B cell (primary cell): ENCODE results near the gene ABCA9. TPM values are rescaled to one million over a fixed set of nuclear protein-coding genes. Genes with fewer than 3 reads are reported as not detected.

Experiments
- ATAC-seq: fragments of 200-7000 bp; cut with Tn5 transposase; one replicate; pipeline ENCODE4 v1.10.0; 2021; ENCODE audit warnings: low read depth, mild to moderate bottlenecking, moderate number of reproducible peaks, moderate library complexity
- CTCF ChIA-PET: fragments of 350-600 bp; sonication (Branson Sonifier 250); formaldehyde crosslinking; loops from one replicate; lab custom pipeline; 2021; ENCODE audit warnings: antibody characterized with exemption, inconsistent platforms; lab: Charles Lee
- POLR2A ChIA-PET: fragments of 350-600 bp; sonication (Branson Sonifier 250); formaldehyde crosslinking; loops from one replicate; lab custom pipeline; 2021; ENCODE audit warnings: antibody characterized with exemption; lab: Charles Lee
- DNase-seq: peaks from one replicate; pipeline ENCODE4 v3.0.0; 2013
- H2AFZ ChIP-seq: 2 replicates; pipeline ENCODE4 v1.6.1; 2012; ENCODE audit warnings: mild to moderate bottlenecking, low read depth, low read length; ENCODE audit not compliant: insufficient read depth, poor library complexity, severe bottlenecking
- H3K27ac ChIP-seq, 2 donors: 1 replicate in 1 of 2; 2 replicates in 1 of 2; pipeline ENCODE4 v1.5.1; 2012 to 2013; ENCODE audit warnings: low read length in 2 of 2, mild to moderate bottlenecking in 2 of 2, moderate library complexity in 1 of 2
- H3K27me3 ChIP-seq, 4 experiments: fragments of 200-600 bp in 1 of 4; sonication (generic) in 1 of 4; replicated peaks in 1 of 4; 1 replicate in 2 of 4; 2 replicates in 2 of 4; pipeline versions ENCODE4 v1.6.1 to v1.7.0; 2013 to 2016; ENCODE audit warnings: low read length in 3 of 4, mild to moderate bottlenecking in 2 of 4, mixed read lengths in 1 of 4, moderate library complexity in 1 of 4; ENCODE audit not compliant: insufficient read depth in 4 of 4, control insufficient read depth in 3 of 4; ENCODE audit errors: control extremely low read depth in 1 of 4
- H3K36me3 ChIP-seq, 2 experiments: replicated peaks in 1 of 2; 1 replicate in 1 of 2; 2 replicates in 1 of 2; pipeline versions ENCODE4 v1.6.1 to v1.7.1; 2013; ENCODE audit warnings: low read length in 1 of 2; ENCODE audit not compliant: insufficient read depth in 2 of 2, control insufficient read depth in 1 of 2; ENCODE audit errors: control extremely low read depth in 1 of 2, extremely low read depth in 1 of 2
- H3K4me1 ChIP-seq, 2 donors: fragments of 200-600 bp in 1 of 2; sonication (generic) in 1 of 2; 1 replicate in 1 of 2; 2 replicates in 1 of 2; pipeline versions ENCODE4 v1.5.1 to v1.6.1; 2013 to 2017; ENCODE audit warnings: low read length in 2 of 2; ENCODE audit not compliant: control insufficient read depth in 2 of 2, insufficient read depth in 2 of 2
- H3K4me2 ChIP-seq: replicated peaks from 2 replicates; pipeline ENCODE3; 2012; ENCODE audit warnings: mild to moderate bottlenecking, low read depth, low read length; ENCODE audit not compliant: poor library complexity, severe bottlenecking
- H3K4me3 ChIP-seq, 5 experiments: fragments of 200-600 bp in 1 of 5; sonication (generic) in 1 of 5; 1 replicate in 3 of 5; 2 replicates in 2 of 5; pipeline versions ENCODE4 v1.5.1 to v1.7.0; 2011 to 2016; ENCODE audit warnings: low read length in 4 of 5, mild to moderate bottlenecking in 4 of 5, low read depth in 2 of 5, control low read depth in 1 of 5, moderate library complexity in 1 of 5; ENCODE audit not compliant: insufficient read depth in 1 of 5; ENCODE audit errors: control extremely low read depth in 1 of 5, extremely low read depth in 1 of 5
- H3K79me2 ChIP-seq: fragments of 200-600 bp; sonication (generic); one replicate; pipeline ENCODE4 v1.6.0; 2016; ENCODE audit warnings: low read length; ENCODE audit not compliant: control insufficient read depth, insufficient read depth
- H3K9ac ChIP-seq: fragments of 200-600 bp; sonication (generic); 2 replicates; pipeline ENCODE4 v1.6.1; 2017; ENCODE audit warnings: mild to moderate bottlenecking, low read length, moderate library complexity
- H3K9me3 ChIP-seq, 3 donors: one replicate each; pipeline versions ENCODE4 v1.6.1 to v1.7.1; 2013; ENCODE audit warnings: low read length in 2 of 3; ENCODE audit not compliant: control insufficient read depth in 2 of 3, insufficient read depth in 1 of 3; ENCODE audit errors: control extremely low read depth in 1 of 3
- H4K20me1 ChIP-seq: 2 replicates; pipeline ENCODE4 v1.6.0; 2012; ENCODE audit warnings: mild to moderate bottlenecking, low read length; ENCODE audit not compliant: insufficient read depth, control insufficient read depth, poor library complexity, severe bottlenecking
- H3K27ac Mint-ChIP-seq: one replicate; pipeline ENCODE4 v1.8.0; 2021; ENCODE audit warnings: mixed read lengths
- H3K27me3 Mint-ChIP-seq: one replicate; pipeline ENCODE4 v1.8.0; 2021; ENCODE audit warnings: mixed read lengths
- H3K4me1 Mint-ChIP-seq: one replicate; pipeline ENCODE4 v1.8.0; 2021; ENCODE audit warnings: mixed read lengths
- H3K4me3 Mint-ChIP-seq: one replicate; pipeline ENCODE4 v1.8.0; 2021; ENCODE audit warnings: mixed read lengths
- H3K9me3 Mint-ChIP-seq: one replicate; pipeline ENCODE4 v1.8.0; 2022; ENCODE audit warnings: mixed read lengths; ENCODE audit not compliant: insufficient read depth
- EZH2 ChIP-seq: IDR thresholded peaks from 2 replicates; pipeline ENCODE4 v1.6.1; 2012; ENCODE audit warnings: borderline replicate concordance, low read depth, mild to moderate bottlenecking, moderate library complexity, low read length; ENCODE audit not compliant: insufficient read depth, poor library complexity, severe bottlenecking
- WGBS: methylation state at CpG from one replicate; pipeline ENCODE4 v1.1.5; 2013; ENCODE audit warnings: missing lambda C conversion rate; ENCODE audit not compliant: insufficient coverage; 5-methylcytosine and 5-hydroxymethylcytosine counted together
- intact Hi-C: fragments of 100-400 bp; cut with micrococcal nuclease; formaldehyde crosslinking; loops from one replicate; pipeline ENCODE4 v1.10.0; 2022
- polyA plus RNA-seq: library from polyadenylated mRNA; depleted of rRNA; stranded (reverse); fragments of >200 nt; gene quantifications from 2 replicates; pipeline ENCODE4 v1.2.3, GENCODE V29; 2012
- total RNA-seq, 2 donors: library from RNA; stranded (reverse); fragments of 120-200 nt in 1 of 2; gene quantifications; 1 replicate in 1 of 2; 2 replicates in 1 of 2; pipeline versions ENCODE4 v1.2.3 to v1.2.4, GENCODE V29; 2013 to 2022
- TF ChIP-seq, protein P1 (sequence below): fragments of 200-600 bp; IDR thresholded peaks from one replicate; pipeline ENCODE4 v1.8.0; 2022; ENCODE audit warnings: antibody characterized with exemption, mild to moderate bottlenecking

ABCA9 gene
- total and polyA plus RNA-seq, 2 donors (not counting 1 experiment from before 2014, with no cell fraction given): 0.06 to 0.91 TPM

DNA sequence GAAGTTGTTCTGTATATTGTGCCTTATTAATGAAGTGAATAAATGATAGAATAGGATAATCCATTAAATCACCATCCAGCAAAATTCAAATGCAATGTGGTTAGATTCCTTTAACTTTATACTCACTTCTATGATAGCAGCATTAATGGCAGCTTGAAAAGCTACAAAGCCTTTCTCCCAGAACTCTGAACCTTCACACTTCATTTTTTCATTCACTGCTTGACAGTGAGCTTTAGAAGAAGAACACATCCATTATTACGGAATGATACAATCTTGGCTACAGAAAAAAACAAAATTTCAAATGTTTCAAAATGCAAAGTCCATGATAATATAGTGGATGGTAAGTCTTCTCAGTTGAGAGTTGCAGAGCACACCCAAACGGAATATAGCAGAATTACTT, 16.4 kb downstream of the ABCA9 start:
- TF ChIP-seq, protein P1, sequence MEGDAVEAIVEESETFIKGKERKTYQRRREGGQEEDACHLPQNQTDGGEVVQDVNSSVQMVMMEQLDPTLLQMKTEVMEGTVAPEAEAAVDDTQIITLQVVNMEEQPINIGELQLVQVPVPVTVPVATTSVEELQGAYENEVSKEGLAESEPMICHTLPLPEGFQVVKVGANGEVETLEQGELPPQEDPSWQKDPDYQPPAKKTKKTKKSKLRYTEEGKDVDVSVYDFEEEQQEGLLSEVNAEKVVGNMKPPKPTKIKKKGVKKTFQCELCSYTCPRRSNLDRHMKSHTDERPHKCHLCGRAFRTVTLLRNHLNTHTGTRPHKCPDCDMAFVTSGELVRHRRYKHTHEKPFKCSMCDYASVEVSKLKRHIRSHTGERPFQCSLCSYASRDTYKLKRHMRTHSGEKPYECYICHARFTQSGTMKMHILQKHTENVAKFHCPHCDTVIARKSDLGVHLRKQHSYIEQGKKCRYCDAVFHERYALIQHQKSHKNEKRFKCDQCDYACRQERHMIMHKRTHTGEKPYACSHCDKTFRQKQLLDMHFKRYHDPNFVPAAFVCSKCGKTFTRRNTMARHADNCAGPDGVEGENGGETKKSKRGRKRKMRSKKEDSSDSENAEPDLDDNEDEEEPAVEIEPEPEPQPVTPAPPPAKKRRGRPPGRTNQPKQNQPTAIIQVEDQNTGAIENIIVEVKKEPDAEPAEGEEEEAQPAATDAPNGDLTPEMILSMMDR: no peak
- no peak for TF ChIP-seq EZH2

DNA sequence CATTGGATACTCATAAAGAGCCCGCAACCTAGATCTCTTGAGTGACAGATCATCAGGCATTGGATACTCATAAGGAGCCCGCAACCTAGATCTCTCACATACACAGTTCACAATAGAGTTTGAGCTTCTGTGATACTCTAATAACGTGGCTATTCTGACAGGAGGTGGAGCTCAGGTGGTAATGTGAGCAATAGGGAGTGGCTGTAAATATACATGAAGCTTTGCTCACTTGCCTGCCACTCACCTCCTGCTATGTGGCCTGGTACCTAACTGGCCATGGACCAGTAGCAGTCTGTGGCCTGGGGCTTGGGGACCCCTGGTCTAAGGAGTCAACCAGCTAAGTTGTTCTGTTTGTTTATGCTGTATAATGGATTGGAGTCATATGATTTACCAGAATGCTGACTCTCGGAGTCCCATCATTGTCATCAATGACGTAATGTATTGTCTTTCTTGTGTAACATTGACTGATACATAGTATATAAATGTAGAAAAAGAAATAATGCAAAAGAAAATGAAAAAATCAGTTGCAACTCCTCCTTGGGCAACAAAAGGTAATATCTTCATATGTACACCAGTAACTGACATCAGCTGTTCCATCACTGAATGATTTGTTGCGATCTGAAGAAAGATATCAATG, 17.5 kb downstream of the ABCA9 start:
- Histone ChIP-seq H3K4me1 (no peaks in the 10 kb centered on the region), H3K9me3 (no peaks in the 10 kb centered on the region), H3K9ac (no peak overlapping the region), H3K36me3 (no peaks in the 10 kb centered on the region), H2AFZ (no peak overlapping the region), H3K27me3 (no peaks in the 10 kb centered on the region), H3K27ac (no peak overlapping the region), H3K79me2 (no peaks in the 10 kb centered on the region), H4K20me1 (no peaks in the 10 kb centered on the region), H3K4me3 (no peak overlapping the region), H3K4me2 (no peak overlapping the region)
- no peaks in the 10 kb centered on the region for H3K27me3 Mint-ChIP-seq
- WGBS: 71% methylated on average over 1 of the region's 6 CpGs
- ATAC-seq (no peak), DNase-seq (no peak)
- H3K4me3 Mint-ChIP-seq: no peak overlapping the region
- CTCF ChIA-PET: interaction anchor here (1.4 kb wide), 1 partner anchor 9 kb away, joined by 3 read pairs; no protein-coding TSS in a partner anchor
- H3K4me1 Mint-ChIP-seq: no peaks in the 10 kb centered on the region
- POLR2A ChIA-PET: no interaction called here
- H3K9me3 Mint-ChIP-seq: no peaks in the 10 kb centered on the region
- intact Hi-C loops: no loop called here
- TF ChIP-seq, protein P1: no peak
- TF ChIP-seq EZH2: no peak
- H3K27ac Mint-ChIP-seq: no peak overlapping the region

More for the DNA sequence above, 16.4 kb downstream of the ABCA9 start:
- ChIA-PET CTCF (interaction anchor here (1.4 kb wide), 1 partner anchor 8 kb away, joined by 3 read pairs; no protein-coding TSS in a partner anchor), POLR2A (no interaction called here)
- H3K36me3 ChIP-seq: no peaks in the 10 kb centered on the region
- Mint-ChIP-seq H3K9me3 (no peaks in the 10 kb centered on the region), H3K27me3 (no peaks in the 10 kb centered on the region), H3K4me1 (no peaks in the 10 kb centered on the region), H3K27ac (no peak overlapping the region), H3K4me3 (no peak overlapping the region)
- H3K4me1 ChIP-seq: no peaks in the 10 kb centered on the region
- WGBS: no CpG with 5 or more reads among the region's 2 CpGs
- no peak overlapping the region for H3K27ac ChIP-seq
- no peak overlapping the region for H2AFZ ChIP-seq
- no peaks in the 10 kb centered on the region for H4K20me1 ChIP-seq
- intact Hi-C loops: no loop called here
- no peak overlapping the region for H3K9ac ChIP-seq
- DNase-seq (no peak), ATAC-seq (no peak)
- H3K4me2 ChIP-seq: no peak overlapping the region
- H3K9me3 ChIP-seq: no peaks in the 10 kb centered on the region
- no peaks in the 10 kb centered on the region for H3K27me3 ChIP-seq
- H3K79me2 ChIP-seq: no peaks in the 10 kb centered on the region
- no peak overlapping the region for H3K4me3 ChIP-seq
